ENCODE measurements around the gene NTF3.
"Not testable (repeated sequence)": the region's sequence is repeated elsewhere in the genome, so short reads cannot be mapped to it uniquely, and the experiment has no call there.

Gene NTF3

GRCh38 chr12:5513406-5513805 is 81.5 kb downstream of the NTF3 start:
- FAIRE-seq = no peak

GRCh38 chr12:5514016-5514415 is 82.1 kb downstream of the NTF3 start:
- no peak for FAIRE-seq

- no peak for FAIRE-seq
Observed at GRCh38 chr12:5514545-5514944, 82.6 kb downstream of the NTF3 start.

GRCh38 chr12:5515458-5515857 is 83.5 kb downstream of the NTF3 start:
- no peak for FAIRE-seq

GRCh38 chr12:5516371-5517241 is 84.7 kb downstream of the NTF3 start:
- no peak for FAIRE-seq

GRCh38 chr12:5518584-5519365 is 86.9 kb downstream of the NTF3 start:
- no peak for FAIRE-seq

- FAIRE-seq = no peak
Observed at GRCh38 chr12:5520037-5520436, 88.1 kb downstream of the NTF3 start.

GRCh38 chr12:5520831-5521230 is 88.9 kb downstream of the NTF3 start:
- no peak for FAIRE-seq

GRCh38 chr12:5521456-5522325 is 89.8 kb downstream of the NTF3 start:
- FAIRE-seq = no peak

- FAIRE-seq = no peak
Observed at GRCh38 chr12:5522432-5523335, 90.8 kb downstream of the NTF3 start.

GRCh38 chr12:5523396-5524115 is 91.6 kb downstream of the NTF3 start:
- FAIRE-seq = no peak

GRCh38 chr12:5524116-5524768 is 92.3 kb downstream of the NTF3 start:
- no peak for FAIRE-seq

GRCh38 chr12:5524769-5525436 is 93.0 kb downstream of the NTF3 start:
- FAIRE-seq = no peak

GRCh38 chr12:5525783-5526367 is 94.0 kb downstream of the NTF3 start:
- no peak for FAIRE-seq

- FAIRE-seq = no peak
Observed at GRCh38 chr12:5533368-5533767, 101.5 kb downstream of the NTF3 start.

- FAIRE-seq = no peak
Observed at GRCh38 chr12:5534426-5535199, 102.7 kb downstream of the NTF3 start.

GRCh38 chr12:5535541-5535940 is 103.6 kb downstream of the NTF3 start:
- FAIRE-seq = no peak

- not testable (repeated sequence) for FAIRE-seq
Observed at GRCh38 chr12:5537026-5537615, 105.2 kb downstream of the NTF3 start.

GRCh38 chr12:5537771-5538170 is 105.9 kb downstream of the NTF3 start:
- no peak for FAIRE-seq

All from TTC549 (cell line).